ENCODE measurements around the gene TMEM108. TPM values are rescaled to one million over a fixed set of nuclear protein-coding genes. Genes with fewer than 3 reads are reported as not detected.
A peak's percentile ranks its signal among the peaks of the same experiment; 100 is the strongest.

Gene TMEM108
- total and polyA plus RNA-seq, 10 of the 15 experiments (the other 5 are each of a cell fraction or from before 2014, with no cell fraction given): 0.02 to 0.58 (median 0.12) TPM; not detected in 5

DNA sequence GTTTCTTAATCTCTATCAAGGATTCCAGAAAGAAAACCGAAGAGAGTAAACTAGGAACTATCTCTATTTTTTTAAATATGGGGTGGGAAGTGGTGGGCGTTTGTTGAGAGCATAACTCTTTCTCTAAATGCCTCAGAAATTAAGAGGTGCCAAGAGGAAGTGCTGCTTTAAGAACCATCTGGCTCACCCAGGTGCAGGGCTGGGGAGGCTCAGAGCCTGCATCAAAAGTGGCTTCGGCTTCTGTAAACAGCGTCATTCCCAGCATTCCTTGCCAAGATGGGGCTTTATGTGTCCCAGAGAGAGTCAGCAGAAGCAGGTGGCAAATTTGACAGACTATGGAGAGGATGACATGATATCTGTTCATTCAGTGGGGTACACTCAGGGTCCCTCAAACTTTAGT is 238.4 kb downstream of the TMEM108 start (continued):
- no peak for TF ChIP-seq SMAD1 (IDR thresholded peaks at IDR 0.05; ENCODE audit: low read depth, partially characterized antibody)
- no peak for TF ChIP-seq ZBTB11 (CRISPR knock-in tag; IDR thresholded peaks at IDR 0.05)
- peak; percentile 63 for TF ChIP-seq IKZF1 (conservative IDR thresholded peaks at IDR 0.05)
- no peak for TF ChIP-seq NFXL1 (IDR thresholded peaks at IDR 0.05; ENCODE audit: borderline replicate concordance)
- no peak for TF ChIP-seq YY1 (IDR thresholded peaks at IDR 0.05; ENCODE audit: low read depth, low read length)
- no peak for TF ChIP-seq TAF1 (IDR thresholded peaks at IDR 0.05; ENCODE audit: borderline replicate concordance, low read depth, low read length)
- TF ChIP-seq RUNX3 (IDR thresholded peaks at IDR 0.05; ENCODE audit: low read length): no peak
- TF ChIP-seq ATF7 (IDR thresholded peaks at IDR 0.05; ENCODE audit: low read depth): no peak
- TF ChIP-seq SPI1 (IDR thresholded peaks at IDR 0.05; ENCODE audit: borderline replicate concordance, insufficient read depth, low read depth, low read length): peak; percentile 65
- TF ChIP-seq ZNF274 (IDR thresholded peaks at IDR 0.05; ENCODE audit: insufficient read depth, insufficient read length): no peak
- TF ChIP-seq DPF2 (IDR thresholded peaks at IDR 0.05): 0 out of 2 replicates have a peak, but pooled peaks have one; percentile 44
- no peak for TF ChIP-seq RAD51 (IDR thresholded peaks at IDR 0.05)

DNA sequence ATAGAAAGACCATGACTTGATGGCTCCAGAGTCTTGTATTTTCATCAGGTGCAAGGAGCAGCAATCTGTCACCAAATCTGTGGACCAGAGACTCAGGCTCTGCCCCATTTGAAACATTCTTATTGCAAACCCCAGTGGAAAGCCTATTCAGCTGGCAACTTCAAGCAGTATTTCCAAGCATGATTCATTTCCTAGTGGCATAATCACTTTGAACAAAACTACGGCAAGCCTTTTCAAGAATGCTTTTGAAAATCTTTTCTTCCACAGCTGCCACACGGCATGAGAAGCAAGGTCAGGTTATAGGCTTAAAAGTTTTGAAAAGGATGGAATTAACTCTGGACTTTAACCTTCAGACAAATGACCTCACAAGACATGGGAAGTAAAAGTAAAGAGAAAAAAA is 239.6 kb downstream of the TMEM108 start:
- in situ Hi-C loops (cut with MboI) (no loop called here), intact Hi-C loops (cut with micrococcal nuclease; ENCODE audit: unreplicated experiment) (loop anchor here (5.0 kb wide), 1 partner anchor 236 kb away; no protein-coding TSS in a partner anchor)
- H3K79me2 ChIP-seq (ENCODE audit: control insufficient read depth, insufficient read depth, low read length): no peaks in the 10 kb centered on the region
- ChIA-PET SMC1A (ENCODE audit: uncharacterized antibody, unreplicated experiment) (no interaction called here), RAD21 (ENCODE audit: unreplicated experiment) (no interaction called here), POLR2A (no interaction called here), CTCF (no interaction called here)
- no peaks in the 10 kb centered on the region for H3K36me3 ChIP-seq (ENCODE audit: control insufficient read depth in 2 of 2, insufficient read depth in 2 of 2, low read length in 1 of 2)
- no peak overlapping the region for H2AFZ ChIP-seq (ENCODE audit: control insufficient read depth, low read depth, low read length)
- no peak overlapping the region for H3K9ac ChIP-seq (ENCODE audit: control insufficient read depth, insufficient read depth, low read length)
- H3K4me1 ChIP-seq (ENCODE audit: control insufficient read depth, insufficient read depth, low read length): no peaks in the 10 kb centered on the region
- no peak overlapping the region for H3K4me3 ChIP-seq
- H3K27me3 ChIP-seq (replicated peaks in 1 of 2; ENCODE audit: control insufficient read depth in 2 of 2, insufficient read depth in 2 of 2, low read length in 1 of 2): no peaks in the 10 kb centered on the region
- H3K27ac ChIP-seq (ENCODE audit: control insufficient read depth, insufficient read depth): no peak overlapping the region
- ATAC-seq (no peak), DNase-seq (ENCODE audit: low read depth, low spot score) (no peak), FAIRE-seq (no peak)
- TF ChIP-seq MAX (IDR thresholded peaks at IDR 0.05; ENCODE audit: low read depth, low read length) (no peak), CBX5 (IDR thresholded peaks at IDR 0.05; ENCODE audit: low read depth) (no peak)
- H4K20me1 ChIP-seq (ENCODE audit: control insufficient read depth, insufficient read depth): no peaks in the 10 kb centered on the region
- BruUV-seq (replicated peaks): no TSS peak
- 23% methylated on average over 2 of the region's 2 CpGs for WGBS (ENCODE audit: insufficient coverage, insufficient replicate concordance, low lambda C conversion rate, missing lambda C conversion rate)
- no peak overlapping the region for H3K4me2 ChIP-seq (ENCODE audit: control insufficient read depth, insufficient read depth)
- no peaks in the 10 kb centered on the region for H3K9me3 ChIP-seq (replicated peaks; ENCODE audit: control insufficient read depth, insufficient read depth, low read length)

Measured in GM12878 (cell line).